HCT116 (cell line): Measurements from ENCODE around the gene RIT1. TPM values are rescaled to one million over a fixed set of nuclear protein-coding genes. Genes with fewer than 3 reads are reported as not detected.

Experiments
- ATAC-seq: fragments of 200-7000 bp; cut with Tn5 transposase; 2 replicates; pipeline ENCODE4 v1.9.1; 2020; ENCODE audit warnings: mild to moderate bottlenecking, moderate library complexity
- BruUV-seq: library from RNA; stranded (reverse); fragments of 400-500 nt; replicated peaks from 2 replicates; lab custom pipeline; 2021; lab: Mats Ljungman, UMichigan
- CTCF ChIA-PET: fragments of 300-600 bp; sonication (Branson Sonifier 250); formaldehyde crosslinking; loops from one replicate; lab custom pipeline; 2021; ENCODE audit warnings: antibody characterized with exemption; lab: Charles Lee
- POLR2A ChIA-PET: fragments of 300-600, 350-600 bp; sonication (Branson Sonifier 250); formaldehyde crosslinking; loops from one replicate; lab custom pipeline; 2021; ENCODE audit warnings: antibody characterized with exemption; lab: Charles Lee
- RAD21 ChIA-PET, 2 experiments: fragments of 300-600 bp; sonication (Branson Sonifier 250); formaldehyde crosslinking; loops; one replicate each; lab custom pipeline; 2023; ENCODE audit warnings: low total read pairs in 2 of 2; ENCODE audit not compliant: uncharacterized antibody in 2 of 2, unreplicated experiment in 2 of 2, low non-redundant PET in 1 of 2; lab: Charles Lee
- DNase-seq: peaks from one replicate; pipeline ENCODE4 v3.0.0-alpha.2; 2010; ENCODE audit warnings: low read depth, low spot score
- H2AFZ ChIP-seq: fragments of 200-600 bp; shearing (Covaris generic), sonication (generic); 2 replicates; pipeline ENCODE4 v1.6.1; 2017; ENCODE audit warnings: low read depth, mixed run types, mixed read lengths, antibody characterized with exemption, low read length; ENCODE audit not compliant: poor library complexity, severe bottlenecking
- H3K27ac ChIP-seq: 2 replicates; pipeline ENCODE4 v1.5.1; 2012; ENCODE audit warnings: low read depth, low read length
- H3K27me3 ChIP-seq: fragments of 200-600 bp; sonication (generic); 2 replicates; pipeline ENCODE4 v1.6.1; 2016; ENCODE audit warnings: mixed run types, low read length, mixed read lengths; ENCODE audit not compliant: insufficient read depth
- H3K36me3 ChIP-seq, 2 experiments: fragments of 200-500 bp in 1 of 2; fragments of 200-600 bp in 1 of 2; sonication (Bioruptor generic) in 1 of 2; sonication (generic) in 1 of 2; 2 replicates each; pipeline versions ENCODE4 v1.5.1 to v1.6.1; 2014 to 2016; ENCODE audit warnings: low read length in 2 of 2, inconsistent platforms in 1 of 2, mixed read lengths in 1 of 2, mixed run types in 1 of 2; ENCODE audit not compliant: insufficient read depth in 2 of 2, control insufficient read depth in 1 of 2
- H3K4me1 ChIP-seq, 2 experiments: fragments of 200-600 bp in 1 of 2; sonication (generic) in 1 of 2; 2 replicates each; pipeline versions ENCODE4 v1.5.1 to v1.6.1; 2012 to 2017; ENCODE audit warnings: low read length in 2 of 2, inconsistent platforms in 1 of 2, mild to moderate bottlenecking in 1 of 2, mixed read lengths in 1 of 2, mixed run types in 1 of 2, moderate library complexity in 1 of 2; ENCODE audit not compliant: insufficient read depth in 2 of 2, control insufficient read depth in 1 of 2
- H3K4me2 ChIP-seq: fragments of 200-600 bp; sonication (generic); 2 replicates; pipeline ENCODE4 v1.6.1; 2017; ENCODE audit warnings: mixed run types, low read length, mixed read lengths
- H3K4me3 ChIP-seq, 2 experiments: fragments of 200-600 bp in 1 of 2; sonication (generic) in 1 of 2; replicated peaks in 1 of 2; 2 replicates each; pipeline ENCODE4 v1.5.1; 2011 to 2016; ENCODE audit warnings: low read length in 2 of 2, control low read depth in 1 of 2, low read depth in 1 of 2, mild to moderate bottlenecking in 1 of 2, mixed read lengths in 1 of 2, mixed run types in 1 of 2
- H3K79me2 ChIP-seq: fragments of 200-600 bp; sonication (generic); 2 replicates; pipeline ENCODE4 v1.6.1; 2017; ENCODE audit warnings: mild to moderate bottlenecking, mixed run types, low read length, moderate library complexity, mixed read lengths; ENCODE audit not compliant: insufficient read depth
- H3K9ac ChIP-seq: fragments of 200-600 bp; sonication (generic); 2 replicates; pipeline ENCODE4 v1.6.1; 2016; ENCODE audit warnings: low read length, mixed read lengths
- H3K9me2 ChIP-seq: fragments of 200-600 bp; sonication (generic), shearing (Covaris generic); 2 replicates; pipeline ENCODE4 v1.6.1; 2017; ENCODE audit warnings: mixed run types, mild to moderate bottlenecking, moderate library complexity; ENCODE audit not compliant: insufficient read depth
- H3K9me3 ChIP-seq, 2 experiments: fragments of 200-500 bp in 1 of 2; fragments of 200-600 bp in 1 of 2; sonication (Bioruptor generic) in 1 of 2; sonication (generic) in 1 of 2; 2 replicates each; pipeline ENCODE4 v1.6.1; 2014 to 2017; ENCODE audit warnings: low read length in 2 of 2, mixed read lengths in 2 of 2, inconsistent platforms in 1 of 2, low read depth in 1 of 2, mild to moderate bottlenecking in 1 of 2, mixed run types in 1 of 2, moderate library complexity in 1 of 2; ENCODE audit not compliant: control insufficient read depth in 1 of 2, insufficient read depth in 1 of 2
- H4K20me1 ChIP-seq: fragments of 200-600 bp; sonication (generic), shearing (Covaris generic); 2 replicates; pipeline ENCODE4 v1.6.1; 2017; ENCODE audit warnings: mixed run types, mild to moderate bottlenecking, moderate library complexity; ENCODE audit not compliant: insufficient read depth
- CBX3 ChIP-seq: IDR thresholded peaks from 2 replicates; pipeline ENCODE4 v1.6.1; 2012; ENCODE audit warnings: low read depth
- CEBPB ChIP-seq: IDR thresholded peaks from 2 replicates; pipeline ENCODE4 v1.6.1; 2012; ENCODE audit warnings: low read depth
- EGR1 ChIP-seq: IDR thresholded peaks from 2 replicates; pipeline ENCODE4 v1.6.1; 2012; ENCODE audit warnings: low read depth
- ELF1 ChIP-seq: IDR thresholded peaks from 2 replicates; pipeline ENCODE4 v1.6.1; 2012; ENCODE audit warnings: low read depth, borderline replicate concordance
- EZH2 ChIP-seq: fragments of 200-600 bp; sonication (generic); IDR thresholded peaks from 2 replicates; pipeline ENCODE4 v1.6.1; 2017; ENCODE audit warnings: antibody characterized with exemption, mixed run types
- EZH2phosphoT487 ChIP-seq: fragments of 200-600 bp; IDR thresholded peaks from 2 replicates; pipeline ENCODE4 v1.6.1; 2018; ENCODE audit warnings: antibody characterized with exemption, borderline replicate concordance
- FOSL1 ChIP-seq: IDR thresholded peaks from 2 replicates; pipeline ENCODE4 v1.6.1; 2012; ENCODE audit warnings: low read depth
- JUND ChIP-seq: IDR thresholded peaks from 2 replicates; pipeline ENCODE4 v1.6.1; 2012
- POLR2A ChIP-seq: IDR thresholded peaks from 2 replicates; pipeline ENCODE4 v1.7.0; 2011; ENCODE audit warnings: borderline replicate concordance; ENCODE audit not compliant: insufficient read depth, insufficient read length; ENCODE audit errors: extremely low read depth
- POLR2AphosphoS5 ChIP-seq: IDR thresholded peaks from 2 replicates; pipeline ENCODE4 v1.6.1; 2011; ENCODE audit warnings: mild to moderate bottlenecking, low read depth, low read length, moderate library complexity
- RAD21 ChIP-seq: IDR thresholded peaks from 2 replicates; pipeline ENCODE4 v1.6.1; 2012; ENCODE audit warnings: low read depth, mild to moderate bottlenecking
- SIN3A ChIP-seq: IDR thresholded peaks from 2 replicates; pipeline ENCODE4 v1.6.1; 2012; ENCODE audit warnings: low read depth
- SRF ChIP-seq: IDR thresholded peaks from 2 replicates; pipeline ENCODE4 v1.6.1; 2012; ENCODE audit warnings: low read depth
- YY1 ChIP-seq: IDR thresholded peaks from 2 replicates; pipeline ENCODE4 v1.6.1; 2011; ENCODE audit warnings: low read length, low read depth, moderate library complexity, mild to moderate bottlenecking; ENCODE audit not compliant: insufficient replicate concordance; ENCODE audit errors: extremely low read depth
- ZFX ChIP-seq: fragments of 450-650 bp; IDR thresholded peaks from 2 replicates; pipeline ENCODE4 v1.6.1; 2017
- ZNF274 ChIP-seq: fragments of 200-500 bp; sonication (Bioruptor generic); IDR thresholded peaks from 2 replicates; pipeline ENCODE4 v1.6.1; 2014; ENCODE audit warnings: mild to moderate bottlenecking, low read depth, low read length, inconsistent platforms
- intact Hi-C: fragments of 100-400 bp; cut with micrococcal nuclease; formaldehyde crosslinking; loops from 2 replicates; pipeline ENCODE4 v1.10.0; 2022
- total RNA-seq: library from RNA; stranded (reverse); gene quantifications from one replicate; pipeline ENCODE4 v1.2.1, GENCODE V29; 2021; ENCODE audit not compliant: unreplicated experiment
- TF ChIP-seq, protein P1 (sequence below): IDR thresholded peaks from 2 replicates; pipeline ENCODE4 v1.6.1; 2012
- TF ChIP-seq, protein P2 (sequence below): IDR thresholded peaks from 2 replicates; pipeline ENCODE4 v1.6.1; 2011; ENCODE audit warnings: mild to moderate bottlenecking, low read length, moderate library complexity; ENCODE audit not compliant: insufficient replicate concordance; ENCODE audit errors: extremely low read depth
- TF ChIP-seq, protein P3 (sequence below), 3 experiments: fragments of 200-600 bp in 1 of 3; sonication (generic) in 1 of 3; IDR thresholded peaks in 2 of 3; conservative IDR thresholded peaks in 1 of 3; 2 replicates each; pipeline ENCODE4 v1.5.1; 2012 to 2017; ENCODE audit warnings: low read depth in 2 of 3, low read length in 2 of 3, antibody characterized with exemption in 1 of 3, borderline replicate concordance in 1 of 3, control low read depth in 1 of 3, mild to moderate bottlenecking in 1 of 3, mixed read lengths in 1 of 3, mixed run types in 1 of 3, moderate library complexity in 1 of 3; ENCODE audit not compliant: insufficient read depth in 1 of 3
- TF ChIP-seq, protein P4 (sequence below): IDR thresholded peaks from 2 replicates; pipeline ENCODE4 v1.6.1; 2012

Gene RIT1
- total RNA-seq, 1 experiment from 2014 or later, result 10.2 TPM

DNA sequence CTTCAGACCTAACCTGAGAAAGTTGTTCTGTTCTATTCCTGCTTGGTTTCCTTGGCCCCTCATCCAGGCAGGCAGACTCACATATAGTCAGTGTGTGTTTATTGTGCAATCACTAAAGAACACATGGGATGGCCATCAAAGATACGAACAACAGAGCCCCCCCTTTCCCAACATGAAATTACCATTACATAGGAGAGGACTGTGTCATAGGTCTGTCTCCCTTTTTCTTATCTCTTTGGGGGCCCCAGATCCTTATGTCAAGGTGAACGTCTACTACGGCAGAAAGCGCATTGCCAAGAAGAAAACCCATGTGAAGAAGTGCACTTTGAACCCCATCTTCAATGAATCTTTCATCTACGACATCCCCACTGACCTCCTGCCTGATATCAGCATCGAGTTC, 30.2 kb downstream of the RIT1 start:
- no peak overlapping the region for H3K27ac ChIP-seq
- ChIA-PET POLR2A (no interaction called here), CTCF (no interaction called here), RAD21 (no interaction called here)
- no peaks in the 10 kb centered on the region for H4K20me1 ChIP-seq
- no peak for ATAC-seq
- intact Hi-C loops, result no loop called here
- H3K4me3 ChIP-seq, result no peak overlapping the region
- TF ChIP-seq, protein P1, sequence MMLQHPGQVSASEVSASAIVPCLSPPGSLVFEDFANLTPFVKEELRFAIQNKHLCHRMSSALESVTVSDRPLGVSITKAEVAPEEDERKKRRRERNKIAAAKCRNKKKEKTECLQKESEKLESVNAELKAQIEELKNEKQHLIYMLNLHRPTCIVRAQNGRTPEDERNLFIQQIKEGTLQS, result no peak
- TF ChIP-seq, protein P2, sequence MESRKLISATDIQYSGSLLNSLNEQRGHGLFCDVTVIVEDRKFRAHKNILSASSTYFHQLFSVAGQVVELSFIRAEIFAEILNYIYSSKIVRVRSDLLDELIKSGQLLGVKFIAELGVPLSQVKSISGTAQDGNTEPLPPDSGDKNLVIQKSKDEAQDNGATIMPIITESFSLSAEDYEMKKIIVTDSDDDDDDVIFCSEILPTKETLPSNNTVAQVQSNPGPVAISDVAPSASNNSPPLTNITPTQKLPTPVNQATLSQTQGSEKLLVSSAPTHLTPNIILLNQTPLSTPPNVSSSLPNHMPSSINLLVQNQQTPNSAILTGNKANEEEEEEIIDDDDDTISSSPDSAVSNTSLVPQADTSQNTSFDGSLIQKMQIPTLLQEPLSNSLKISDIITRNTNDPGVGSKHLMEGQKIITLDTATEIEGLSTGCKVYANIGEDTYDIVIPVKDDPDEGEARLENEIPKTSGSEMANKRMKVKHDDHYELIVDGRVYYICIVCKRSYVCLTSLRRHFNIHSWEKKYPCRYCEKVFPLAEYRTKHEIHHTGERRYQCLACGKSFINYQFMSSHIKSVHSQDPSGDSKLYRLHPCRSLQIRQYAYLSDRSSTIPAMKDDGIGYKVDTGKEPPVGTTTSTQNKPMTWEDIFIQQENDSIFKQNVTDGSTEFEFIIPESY, result no peak
- TF ChIP-seq JUND (no peak), POLR2A (no peak), RAD21 (no peak), EZH2 (no peak)
- TF ChIP-seq, all 23 proteins: peak for 0
- no peaks in the 10 kb centered on the region for H3K79me2 ChIP-seq
- no peaks in the 10 kb centered on the region for H3K9me2 ChIP-seq
- no peak overlapping the region for H3K4me2 ChIP-seq
- H2AFZ ChIP-seq, result no peak overlapping the region
- no peak overlapping the region for H3K9ac ChIP-seq
- BruUV-seq, result no TSS peak
- H3K9me3 ChIP-seq, result no peaks in the 10 kb centered on the region
- no peak for DNase-seq
- H3K36me3 ChIP-seq, result no peaks in the 10 kb centered on the region
- peaks cover 7% of the 10 kb centered on the region; the same call in 1 of the 2 replicates for H3K27me3 ChIP-seq
- no peaks in the 10 kb centered on the region for H3K4me1 ChIP-seq

DNA sequence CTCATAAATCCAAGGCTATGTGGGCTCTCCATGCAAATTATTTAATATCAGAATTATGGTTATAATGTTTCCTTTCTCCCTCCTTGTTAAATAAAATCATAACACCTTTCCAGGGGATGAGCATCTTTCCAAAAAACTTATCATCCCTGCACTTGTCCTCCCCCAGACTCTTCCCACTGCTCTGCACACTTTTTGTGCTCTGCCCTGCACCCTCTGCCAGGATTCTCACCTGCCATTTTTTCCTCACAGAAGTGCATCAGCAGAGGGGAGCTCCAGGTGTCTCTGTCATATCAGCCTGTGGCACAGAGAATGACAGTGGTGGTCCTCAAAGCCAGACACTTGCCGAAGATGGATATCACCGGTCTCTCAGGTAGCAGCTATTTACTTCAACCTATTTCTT, 30.9 kb downstream of the RIT1 start:
- ChIA-PET POLR2A (no interaction called here), RAD21 (no interaction called here), CTCF (no interaction called here)
- DNase-seq (no peak), ATAC-seq (no peak)
- Histone ChIP-seq H3K9me2 (no peaks in the 10 kb centered on the region), H3K79me2 (no peaks in the 10 kb centered on the region), H3K4me1 (no peaks in the 10 kb centered on the region), H3K27ac (no peak overlapping the region), H3K4me3 (no peak overlapping the region), H4K20me1 (no peaks in the 10 kb centered on the region), H3K4me2 (no peak overlapping the region), H3K9me3 (no peaks in the 10 kb centered on the region), H2AFZ (no peak overlapping the region), H3K27me3 (peaks cover 7% of the 10 kb centered on the region; the same call in 1 of the 2 replicates), H3K36me3 (no peaks in the 10 kb centered on the region), H3K9ac (no peak overlapping the region)
- intact Hi-C loops, result no loop called here
- BruUV-seq, result no TSS peak
- TF ChIP-seq FOSL1, result no peak
- no peak for TF ChIP-seq SIN3A
- TF ChIP-seq SRF, result no peak
- no peak for TF ChIP-seq CEBPB
- TF ChIP-seq ELF1, result no peak
- no peak for TF ChIP-seq POLR2AphosphoS5
- TF ChIP-seq EZH2phosphoT487, result no peak
- TF ChIP-seq, protein P3, sequence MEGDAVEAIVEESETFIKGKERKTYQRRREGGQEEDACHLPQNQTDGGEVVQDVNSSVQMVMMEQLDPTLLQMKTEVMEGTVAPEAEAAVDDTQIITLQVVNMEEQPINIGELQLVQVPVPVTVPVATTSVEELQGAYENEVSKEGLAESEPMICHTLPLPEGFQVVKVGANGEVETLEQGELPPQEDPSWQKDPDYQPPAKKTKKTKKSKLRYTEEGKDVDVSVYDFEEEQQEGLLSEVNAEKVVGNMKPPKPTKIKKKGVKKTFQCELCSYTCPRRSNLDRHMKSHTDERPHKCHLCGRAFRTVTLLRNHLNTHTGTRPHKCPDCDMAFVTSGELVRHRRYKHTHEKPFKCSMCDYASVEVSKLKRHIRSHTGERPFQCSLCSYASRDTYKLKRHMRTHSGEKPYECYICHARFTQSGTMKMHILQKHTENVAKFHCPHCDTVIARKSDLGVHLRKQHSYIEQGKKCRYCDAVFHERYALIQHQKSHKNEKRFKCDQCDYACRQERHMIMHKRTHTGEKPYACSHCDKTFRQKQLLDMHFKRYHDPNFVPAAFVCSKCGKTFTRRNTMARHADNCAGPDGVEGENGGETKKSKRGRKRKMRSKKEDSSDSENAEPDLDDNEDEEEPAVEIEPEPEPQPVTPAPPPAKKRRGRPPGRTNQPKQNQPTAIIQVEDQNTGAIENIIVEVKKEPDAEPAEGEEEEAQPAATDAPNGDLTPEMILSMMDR (IDR thresholded peaks at IDR 0.05 in 2 of 3, conservative IDR thresholded peaks at IDR 0.05 in 1 of 3; ENCODE audit: borderline replicate concordance in 1 of 3, insufficient read depth in 1 of 3, low read depth in 2 of 3, low read length in 2 of 3), result no peak
- TF ChIP-seq ZFX, result no peak
- no peak for TF ChIP-seq POLR2A
- no peak for TF ChIP-seq CBX3
- no peak for TF ChIP-seq EGR1
- TF ChIP-seq YY1, result no peak
- TF ChIP-seq, protein P4, sequence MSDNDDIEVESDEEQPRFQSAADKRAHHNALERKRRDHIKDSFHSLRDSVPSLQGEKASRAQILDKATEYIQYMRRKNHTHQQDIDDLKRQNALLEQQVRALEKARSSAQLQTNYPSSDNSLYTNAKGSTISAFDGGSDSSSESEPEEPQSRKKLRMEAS, result no peak
- no peak for TF ChIP-seq ZNF274
- no peak for TF ChIP-seq JUND
